HL-60 (cell line): ENCODE results near the gene NTRK2.

ENCODE experiments used
- GABPA ChIP-seq: IDR thresholded peaks from 2 replicates; pipeline ENCODE4 v1.6.1; 2012; ENCODE audit warnings: low read depth
- POLR2AphosphoS5 ChIP-seq: IDR thresholded peaks from 2 replicates; pipeline ENCODE4 v1.6.1; 2012; ENCODE audit warnings: low read depth
- TF ChIP-seq, protein P1 (sequence below): IDR thresholded peaks from 2 replicates; pipeline ENCODE4 v1.6.1; 2012; ENCODE audit warnings: low read depth; ENCODE audit not compliant: insufficient replicate concordance
- TF ChIP-seq, protein P2 (sequence below): IDR thresholded peaks from one replicate; pipeline ENCODE4 v1.5.1; 2011; ENCODE audit warnings: low read length, control low read depth, inconsistent platforms; ENCODE audit not compliant: insufficient read depth

DNA sequence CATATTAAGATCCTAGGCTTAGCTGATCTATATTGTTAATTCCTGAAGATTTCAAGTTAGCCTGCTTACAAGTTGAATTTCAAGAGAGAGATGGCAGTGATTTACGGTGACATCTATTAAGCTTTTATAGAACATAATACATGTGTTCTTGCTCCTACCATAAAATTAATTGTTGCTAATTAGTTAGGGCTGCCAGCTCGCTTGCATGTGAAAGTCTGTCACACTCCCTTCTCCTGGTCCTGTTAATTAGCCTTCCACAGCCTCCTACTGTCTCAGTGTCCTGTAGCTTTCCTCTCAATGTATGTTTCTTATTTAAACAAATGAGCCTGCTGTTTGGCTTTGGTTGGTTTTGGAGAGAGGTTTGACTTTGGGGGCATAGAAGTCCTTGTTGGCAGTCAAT is 247.2 kb downstream of the NTRK2 start:
- TF ChIP-seq, protein P1, sequence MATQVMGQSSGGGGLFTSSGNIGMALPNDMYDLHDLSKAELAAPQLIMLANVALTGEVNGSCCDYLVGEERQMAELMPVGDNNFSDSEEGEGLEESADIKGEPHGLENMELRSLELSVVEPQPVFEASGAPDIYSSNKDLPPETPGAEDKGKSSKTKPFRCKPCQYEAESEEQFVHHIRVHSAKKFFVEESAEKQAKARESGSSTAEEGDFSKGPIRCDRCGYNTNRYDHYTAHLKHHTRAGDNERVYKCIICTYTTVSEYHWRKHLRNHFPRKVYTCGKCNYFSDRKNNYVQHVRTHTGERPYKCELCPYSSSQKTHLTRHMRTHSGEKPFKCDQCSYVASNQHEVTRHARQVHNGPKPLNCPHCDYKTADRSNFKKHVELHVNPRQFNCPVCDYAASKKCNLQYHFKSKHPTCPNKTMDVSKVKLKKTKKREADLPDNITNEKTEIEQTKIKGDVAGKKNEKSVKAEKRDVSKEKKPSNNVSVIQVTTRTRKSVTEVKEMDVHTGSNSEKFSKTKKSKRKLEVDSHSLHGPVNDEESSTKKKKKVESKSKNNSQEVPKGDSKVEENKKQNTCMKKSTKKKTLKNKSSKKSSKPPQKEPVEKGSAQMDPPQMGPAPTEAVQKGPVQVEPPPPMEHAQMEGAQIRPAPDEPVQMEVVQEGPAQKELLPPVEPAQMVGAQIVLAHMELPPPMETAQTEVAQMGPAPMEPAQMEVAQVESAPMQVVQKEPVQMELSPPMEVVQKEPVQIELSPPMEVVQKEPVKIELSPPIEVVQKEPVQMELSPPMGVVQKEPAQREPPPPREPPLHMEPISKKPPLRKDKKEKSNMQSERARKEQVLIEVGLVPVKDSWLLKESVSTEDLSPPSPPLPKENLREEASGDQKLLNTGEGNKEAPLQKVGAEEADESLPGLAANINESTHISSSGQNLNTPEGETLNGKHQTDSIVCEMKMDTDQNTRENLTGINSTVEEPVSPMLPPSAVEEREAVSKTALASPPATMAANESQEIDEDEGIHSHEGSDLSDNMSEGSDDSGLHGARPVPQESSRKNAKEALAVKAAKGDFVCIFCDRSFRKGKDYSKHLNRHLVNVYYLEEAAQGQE = no peak
- TF ChIP-seq, protein P2, sequence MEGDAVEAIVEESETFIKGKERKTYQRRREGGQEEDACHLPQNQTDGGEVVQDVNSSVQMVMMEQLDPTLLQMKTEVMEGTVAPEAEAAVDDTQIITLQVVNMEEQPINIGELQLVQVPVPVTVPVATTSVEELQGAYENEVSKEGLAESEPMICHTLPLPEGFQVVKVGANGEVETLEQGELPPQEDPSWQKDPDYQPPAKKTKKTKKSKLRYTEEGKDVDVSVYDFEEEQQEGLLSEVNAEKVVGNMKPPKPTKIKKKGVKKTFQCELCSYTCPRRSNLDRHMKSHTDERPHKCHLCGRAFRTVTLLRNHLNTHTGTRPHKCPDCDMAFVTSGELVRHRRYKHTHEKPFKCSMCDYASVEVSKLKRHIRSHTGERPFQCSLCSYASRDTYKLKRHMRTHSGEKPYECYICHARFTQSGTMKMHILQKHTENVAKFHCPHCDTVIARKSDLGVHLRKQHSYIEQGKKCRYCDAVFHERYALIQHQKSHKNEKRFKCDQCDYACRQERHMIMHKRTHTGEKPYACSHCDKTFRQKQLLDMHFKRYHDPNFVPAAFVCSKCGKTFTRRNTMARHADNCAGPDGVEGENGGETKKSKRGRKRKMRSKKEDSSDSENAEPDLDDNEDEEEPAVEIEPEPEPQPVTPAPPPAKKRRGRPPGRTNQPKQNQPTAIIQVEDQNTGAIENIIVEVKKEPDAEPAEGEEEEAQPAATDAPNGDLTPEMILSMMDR = no peak
- TF ChIP-seq GABPA (no peak), POLR2AphosphoS5 (no peak)
